Placental pericyte (primary cell): ENCODE measurements around the gene FIP1L1. TPM values are rescaled to one million over a fixed set of nuclear protein-coding genes. Genes with fewer than 3 reads are reported as not detected.

Experiments
- total RNA-seq: library from RNA; depleted of rRNA; stranded (reverse); fragments of >200 nt; gene quantifications from 2 replicates; pipeline ENCODE4 v1.2.3, GENCODE V29; 2012

Gene FIP1L1, protein sequence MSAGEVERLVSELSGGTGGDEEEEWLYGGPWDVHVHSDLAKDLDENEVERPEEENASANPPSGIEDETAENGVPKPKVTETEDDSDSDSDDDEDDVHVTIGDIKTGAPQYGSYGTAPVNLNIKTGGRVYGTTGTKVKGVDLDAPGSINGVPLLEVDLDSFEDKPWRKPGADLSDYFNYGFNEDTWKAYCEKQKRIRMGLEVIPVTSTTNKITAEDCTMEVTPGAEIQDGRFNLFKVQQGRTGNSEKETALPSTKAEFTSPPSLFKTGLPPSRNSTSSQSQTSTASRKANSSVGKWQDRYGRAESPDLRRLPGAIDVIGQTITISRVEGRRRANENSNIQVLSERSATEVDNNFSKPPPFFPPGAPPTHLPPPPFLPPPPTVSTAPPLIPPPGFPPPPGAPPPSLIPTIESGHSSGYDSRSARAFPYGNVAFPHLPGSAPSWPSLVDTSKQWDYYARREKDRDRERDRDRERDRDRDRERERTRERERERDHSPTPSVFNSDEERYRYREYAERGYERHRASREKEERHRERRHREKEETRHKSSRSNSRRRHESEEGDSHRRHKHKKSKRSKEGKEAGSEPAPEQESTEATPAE
- total RNA-seq, result 63.7 and 94.1 TPM in 2 replicates

DNA sequence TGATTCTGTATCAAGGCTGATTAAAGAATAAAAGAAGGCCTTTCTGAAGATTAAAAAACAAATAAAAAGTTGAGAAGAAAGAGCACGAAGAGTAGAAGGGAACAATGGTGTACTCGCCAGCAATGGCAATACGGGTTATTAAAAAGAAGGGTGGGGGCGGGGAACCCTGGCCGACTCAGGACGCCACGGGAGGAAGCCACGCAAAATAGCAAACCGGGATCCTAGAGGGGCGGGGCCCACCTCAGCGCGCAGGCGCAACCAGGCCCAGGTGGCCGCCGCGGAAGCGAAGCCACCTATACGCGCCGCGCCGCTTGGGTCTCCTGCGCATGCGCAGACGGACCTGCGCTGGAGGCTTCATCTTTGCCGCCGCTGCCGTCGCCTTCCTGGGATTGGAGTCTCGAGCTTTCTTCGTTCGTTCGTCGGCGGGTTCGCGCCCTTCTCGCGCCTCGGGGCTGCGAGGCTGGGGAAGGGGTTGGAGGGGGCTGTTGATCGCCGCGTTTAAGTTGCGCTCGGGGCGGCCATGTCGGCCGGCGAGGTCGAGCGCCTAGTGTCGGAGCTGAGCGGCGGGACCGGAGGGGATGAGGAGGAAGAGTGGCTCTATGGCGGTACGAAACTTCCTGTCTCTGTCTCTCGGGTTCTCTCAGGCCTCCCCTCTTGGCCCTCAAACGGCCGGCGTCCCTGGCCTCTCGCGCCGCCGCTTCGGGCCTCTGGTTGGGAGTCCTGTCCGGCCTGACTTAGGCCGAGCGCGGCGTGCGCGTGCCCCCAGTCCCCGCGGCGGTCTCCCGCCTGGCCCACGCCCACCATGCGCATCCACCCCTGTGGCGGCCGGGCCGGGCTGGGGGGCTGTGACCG lies at the start of gene FIP1L1:
FIP1L1 (plus strand) TSS at position 323 of the 852 bp plus-strand sequence; CDS start at position 521, 198 bp downstream.

DNA sequence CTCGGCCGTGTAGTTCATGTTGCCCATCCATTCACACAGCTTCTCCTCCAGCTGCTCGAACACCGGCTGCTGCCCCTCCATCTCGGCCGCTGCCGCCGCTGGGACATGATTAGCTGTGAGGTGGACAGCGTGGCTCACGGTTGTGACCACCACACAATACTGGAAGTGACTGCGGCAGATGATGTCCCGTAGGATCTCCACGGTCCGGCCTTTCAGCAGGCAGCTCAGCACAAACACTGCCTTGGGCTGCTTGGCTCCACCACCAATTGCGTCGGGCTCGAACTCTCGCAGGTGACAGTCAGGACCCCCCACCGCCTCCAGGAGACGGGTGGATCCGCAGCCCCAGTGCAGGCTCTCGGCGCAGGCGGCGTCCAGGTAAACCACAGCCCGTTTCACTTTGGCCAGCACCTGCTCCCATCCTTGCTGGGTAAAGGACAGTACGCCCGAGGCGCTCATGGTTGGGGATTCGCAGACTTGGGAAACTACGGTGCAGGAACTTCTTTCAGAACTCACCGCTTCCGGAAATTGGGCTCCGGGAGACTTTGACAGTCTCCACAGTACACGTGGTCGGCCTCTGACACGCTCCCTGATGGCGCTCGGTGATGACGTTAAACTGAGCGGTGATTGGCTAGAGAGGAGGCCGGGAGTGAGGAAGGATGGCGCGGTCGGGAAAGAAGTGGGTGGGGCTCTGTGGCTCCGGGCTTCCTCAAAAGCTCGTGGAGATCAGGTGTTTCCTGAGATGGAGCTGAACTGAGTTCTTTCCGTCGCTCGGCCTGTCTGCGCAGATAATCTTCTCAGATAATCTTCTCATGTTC lies 11.7 kb upstream of the FIP1L1 start, which contains the start of gene SCFD2:
SCFD2 (minus strand) TSS at position 576 of the 815 bp plus-strand sequence.

Other genes with a start within 250 kb of the FIP1L1 start
- 20.4 and 75.4 TPM in 2 replicates for gene SCFD2, start 11.6 kb upstream of the FIP1L1 start, total RNA-seq
- 0.86 and 2.0 TPM in 2 replicates for gene LNX1, start 213.8 kb downstream of the FIP1L1 start, total RNA-seq